ENCODE data around the gene SORCS2.

SORCS2 gene

GRCh38 chr4:7384003-7384928 is 191.9 kb downstream of the SORCS2 start (continued):
- TF ChIP-seq ZNF843 (tag by site-specific recombination; IDR thresholded peaks at IDR 0.05): no peak

GRCh38 chr4:7384929-7385890 is 192.9 kb downstream of the SORCS2 start:
- H3K4me1 ChIP-seq (ENCODE audit: control insufficient read depth, insufficient read depth, low read length): no peaks in the 10 kb centered on the region
- H3K9me3 ChIP-seq (ENCODE audit: control insufficient read depth, insufficient read depth, low read depth, low read length): no peaks in the 10 kb centered on the region
- ChIA-PET CTCF (no interaction called here), POLR2A (no interaction called here)
- no peak overlapping the region for H3K27ac ChIP-seq (ENCODE audit: extremely low read depth, low read depth, low read length)
- TF ChIP-seq HOXD13 (CRISPR knock-in tag; IDR thresholded peaks at IDR 0.05; ENCODE audit: borderline replicate concordance) (no peak), SP7 (tag by site-specific recombination; IDR thresholded peaks at IDR 0.05) (no peak), ZNF10 (tag by site-specific recombination; IDR thresholded peaks at IDR 0.05) (no peak), TRIM28 (IDR thresholded peaks at IDR 0.05; ENCODE audit: borderline replicate concordance, low read length) (no peak), ZNF747 (tag by site-specific recombination; IDR thresholded peaks at IDR 0.05) (no peak), ZNF16 (tag by site-specific recombination; IDR thresholded peaks at IDR 0.05; ENCODE audit: low read depth) (no peak), EGR2 (tag by site-specific recombination; IDR thresholded peaks at IDR 0.05; ENCODE audit: low read depth) (no peak)
- no peaks in the 10 kb centered on the region for H3K36me3 ChIP-seq (ENCODE audit: control insufficient read depth in 2 of 2, insufficient read depth in 1 of 2, low read length in 2 of 2)
- no peak overlapping the region for H3K4me3 ChIP-seq (ENCODE audit: low read depth, low read length)

GRCh38 chr4:7387925-7388324 is 195.6 kb downstream of the SORCS2 start:
- H3K4me3 ChIP-seq (ENCODE audit: low read depth, low read length): no peak overlapping the region
- no peak overlapping the region for H3K27ac ChIP-seq (ENCODE audit: extremely low read depth, low read depth, low read length)
- no peaks in the 10 kb centered on the region for H3K9me3 ChIP-seq (ENCODE audit: control insufficient read depth, insufficient read depth, low read depth, low read length)
- TF ChIP-seq ZSCAN4 (tag by site-specific recombination; IDR thresholded peaks at IDR 0.05) (peak; percentile 81), ZNF341 (tag by site-specific recombination; IDR thresholded peaks at IDR 0.05; ENCODE audit: low read depth) (no peak)
- CTCF ChIA-PET: no interaction called here
- POLR2A ChIA-PET: no interaction called here
- no peaks in the 10 kb centered on the region for H3K4me1 ChIP-seq (ENCODE audit: control insufficient read depth, insufficient read depth, low read length)
- H3K36me3 ChIP-seq (ENCODE audit: control insufficient read depth in 2 of 2, insufficient read depth in 1 of 2, low read length in 2 of 2): no peaks in the 10 kb centered on the region

- no peaks in the 10 kb centered on the region for H3K4me1 ChIP-seq (ENCODE audit: control insufficient read depth, insufficient read depth, low read length)
- H3K36me3 ChIP-seq (ENCODE audit: control insufficient read depth in 2 of 2, insufficient read depth in 1 of 2, low read length in 2 of 2): no peaks in the 10 kb centered on the region
- no peak overlapping the region for H3K27ac ChIP-seq (ENCODE audit: extremely low read depth, low read depth, low read length)
- CTCF ChIA-PET: no interaction called here
- TF ChIP-seq ZNF555 (tag by site-specific recombination; conservative IDR thresholded peaks at IDR 0.05): no peak
- TF ChIP-seq RBAK (tag by site-specific recombination; IDR thresholded peaks at IDR 0.05): no peak
- TF ChIP-seq ZNF514 (tag by site-specific recombination; IDR thresholded peaks at IDR 0.05): no peak
- no peak for TF ChIP-seq ZSCAN4 (tag by site-specific recombination; IDR thresholded peaks at IDR 0.05)
- no peak for TF ChIP-seq ZNF157 (tag by site-specific recombination; IDR thresholded peaks at IDR 0.05)
- no peak for TF ChIP-seq IKZF3 (tag by site-specific recombination; IDR thresholded peaks at IDR 0.05)
- TF ChIP-seq ZNF391 (tag by site-specific recombination; IDR thresholded peaks at IDR 0.05; ENCODE audit: borderline replicate concordance, low read depth): no peak
- no peak for TF ChIP-seq ZNF221 (tag by site-specific recombination; IDR thresholded peaks at IDR 0.05; ENCODE audit: borderline replicate concordance)
- TF ChIP-seq TSHZ1 (tag by site-specific recombination; IDR thresholded peaks at IDR 0.05; ENCODE audit: borderline replicate concordance): no peak
- TF ChIP-seq ZNF830 (tag by site-specific recombination; IDR thresholded peaks at IDR 0.05; ENCODE audit: low read depth): no peak
- TF ChIP-seq REPIN1 (tag by site-specific recombination; IDR thresholded peaks at IDR 0.05; ENCODE audit: low read depth): no peak
- H3K4me3 ChIP-seq (ENCODE audit: low read depth, low read length): no peak overlapping the region
- no peaks in the 10 kb centered on the region for H3K9me3 ChIP-seq (ENCODE audit: control insufficient read depth, insufficient read depth, low read depth, low read length)
- POLR2A ChIA-PET: no interaction called here
Observed at GRCh38 chr4:7388627-7389026, 196.3 kb downstream of the SORCS2 start.

Measured in HEK293 (cell line).